Osteoblast (primary cell): ENCODE measurements around the gene HSD17B3. TPM values are rescaled to one million over a fixed set of nuclear protein-coding genes. Genes with fewer than 3 reads are reported as not detected.
"Not testable (repeated sequence)": the region's sequence is repeated elsewhere in the genome, so short reads cannot be mapped to it uniquely, and the experiment has no call there.

Experiments
- DNase-seq: peaks from one replicate; pipeline ENCODE4 v3.0.0; 2011; ENCODE audit warnings: low spot score, mixed read lengths; ENCODE audit not compliant: insufficient read length; ENCODE audit errors: missing footprints
- H2AFZ ChIP-seq: 2 replicates; pipeline ENCODE4 v1.6.0; 2011; ENCODE audit warnings: mild to moderate bottlenecking, low read length
- H3K27ac ChIP-seq: 2 replicates; pipeline ENCODE4 v1.5.1; 2011; ENCODE audit warnings: mild to moderate bottlenecking, low read depth, low read length, moderate library complexity
- H3K27me3 ChIP-seq: 2 replicates; pipeline ENCODE4 v1.6.0; 2012; ENCODE audit warnings: mild to moderate bottlenecking, control low read depth, inconsistent platforms, low read length, moderate library complexity; ENCODE audit not compliant: insufficient read depth
- H3K36me3 ChIP-seq: 2 replicates; pipeline ENCODE4 v1.5.1; 2011; ENCODE audit warnings: mild to moderate bottlenecking, low read length, control low read depth, moderate library complexity; ENCODE audit not compliant: insufficient read depth
- H3K4me1 ChIP-seq: 2 replicates; pipeline ENCODE4 v1.5.1; 2011; ENCODE audit warnings: mild to moderate bottlenecking, low read length, control low read depth, moderate library complexity; ENCODE audit not compliant: insufficient read depth
- H3K4me2 ChIP-seq: 2 replicates; pipeline ENCODE4 v1.6.0; 2011; ENCODE audit warnings: mild to moderate bottlenecking, low read length; ENCODE audit not compliant: insufficient read depth
- H3K4me3 ChIP-seq: fragments of 200-600 bp; sonication (generic); 3 replicates; pipeline ENCODE4 v1.5.1; 2012; ENCODE audit warnings: mild to moderate bottlenecking, low read length, inconsistent platforms; ENCODE audit not compliant: insufficient read depth
- H3K79me2 ChIP-seq: 2 replicates; pipeline ENCODE4 v1.6.0; 2012; ENCODE audit warnings: mild to moderate bottlenecking, low read length, control low read depth, inconsistent platforms; ENCODE audit not compliant: insufficient read depth
- H3K9me3 ChIP-seq: 2 replicates; pipeline ENCODE4 v1.5.1; 2011; ENCODE audit warnings: low read depth, low read length, control low read depth
- H4K20me1 ChIP-seq: 2 replicates; pipeline ENCODE4 v1.6.0; 2012; ENCODE audit warnings: mild to moderate bottlenecking, low read length, control low read depth; ENCODE audit not compliant: insufficient read depth
- CTCF ChIP-seq: IDR thresholded peaks from 2 replicates; pipeline ENCODE4 v1.5.1; 2011; ENCODE audit warnings: mild to moderate bottlenecking, low read depth, low read length, moderate library complexity; ENCODE audit errors: extremely low read depth
- total RNA-seq: library from RNA; depleted of rRNA; stranded (reverse); fragments of >200 nt; gene quantifications from 2 replicates; pipeline ENCODE4 v1.2.3, GENCODE V29; 2012

Gene HSD17B3
- total RNA-seq, 1 donor: under 0.01 TPM

DNA sequence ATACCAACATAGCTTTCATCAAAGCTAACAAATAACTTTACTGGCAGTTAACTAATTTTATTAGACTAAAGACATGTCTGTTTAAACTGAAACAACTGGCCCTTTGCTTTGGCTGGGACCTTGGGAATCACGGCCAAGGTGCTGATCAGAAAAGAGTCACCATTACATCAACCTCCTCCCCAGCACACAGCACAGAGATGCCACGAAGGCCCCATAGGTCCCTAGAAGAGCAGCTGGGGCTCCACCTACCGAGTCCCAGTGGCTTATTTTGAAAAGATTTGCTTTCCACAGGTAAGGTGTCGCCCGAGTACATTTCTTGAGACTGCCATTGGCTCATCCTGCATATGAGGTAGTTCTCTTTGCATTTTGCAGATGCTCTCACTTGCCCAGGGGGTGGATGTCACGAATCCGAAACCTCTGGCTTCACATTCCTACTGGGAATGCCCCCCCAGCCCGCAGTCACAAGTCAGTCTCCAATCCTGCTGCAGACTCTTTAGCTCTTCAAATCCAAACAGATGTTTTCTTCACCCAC lies 18.8 kb upstream of the HSD17B3 start:
- H4K20me1 ChIP-seq: no peaks in the 10 kb centered on the region
- TF ChIP-seq CTCF: no peak
- H3K4me1 ChIP-seq: no peaks in the 10 kb centered on the region
- H3K9me3 ChIP-seq: no peaks in the 10 kb centered on the region
- no peaks in the 10 kb centered on the region for H3K27me3 ChIP-seq
- no peak overlapping the region for H2AFZ ChIP-seq
- H3K79me2 ChIP-seq: no peaks in the 10 kb centered on the region
- no peak for DNase-seq
- no peak overlapping the region for H3K4me3 ChIP-seq
- no peak overlapping the region for H3K4me2 ChIP-seq
- H3K36me3 ChIP-seq: peaks cover 5% of the 10 kb centered on the region
- H3K27ac ChIP-seq: no peak overlapping the region

DNA sequence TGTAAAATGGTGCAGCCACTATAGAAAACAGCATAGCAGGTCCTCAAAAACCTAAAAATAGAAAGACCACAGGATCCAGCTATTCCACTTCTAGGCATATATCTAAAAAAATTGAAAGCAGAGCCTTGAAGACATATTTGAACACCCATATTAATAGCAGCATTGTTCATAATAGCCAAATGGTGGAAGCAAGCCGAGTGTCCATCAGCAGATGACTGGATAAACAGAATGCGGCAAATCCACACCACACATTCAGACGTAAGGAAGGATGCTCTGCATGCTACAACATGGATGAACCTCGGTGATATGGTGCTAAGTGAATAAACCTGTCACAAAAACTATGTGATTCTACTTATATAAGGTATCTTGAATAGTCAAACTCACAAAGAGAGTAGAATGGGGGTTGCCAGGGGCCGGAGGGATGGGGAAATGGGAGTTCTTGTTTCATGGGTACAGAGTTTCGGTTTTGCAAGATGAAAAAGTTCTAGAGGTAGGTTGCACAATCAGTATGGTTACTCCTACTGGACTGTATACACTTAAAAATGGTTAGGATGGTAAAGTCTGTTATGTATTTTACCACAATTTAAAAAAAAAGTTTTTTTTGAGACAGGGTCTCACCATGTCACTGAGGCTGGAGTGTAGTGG lies 17.1 kb upstream of the HSD17B3 start:
- H3K4me3 ChIP-seq: no peak overlapping the region
- no peak overlapping the region for H3K27ac ChIP-seq
- DNase-seq: no peak
- no peaks in the 10 kb centered on the region for H4K20me1 ChIP-seq
- no peaks in the 10 kb centered on the region for H3K4me1 ChIP-seq
- H3K79me2 ChIP-seq: no peaks in the 10 kb centered on the region
- peaks cover 5% of the 10 kb centered on the region for H3K36me3 ChIP-seq
- TF ChIP-seq CTCF: no peak
- H3K27me3 ChIP-seq: no peaks in the 10 kb centered on the region
- no peak overlapping the region for H2AFZ ChIP-seq
- no peak overlapping the region for H3K4me2 ChIP-seq
- no peaks in the 10 kb centered on the region for H3K9me3 ChIP-seq

DNA sequence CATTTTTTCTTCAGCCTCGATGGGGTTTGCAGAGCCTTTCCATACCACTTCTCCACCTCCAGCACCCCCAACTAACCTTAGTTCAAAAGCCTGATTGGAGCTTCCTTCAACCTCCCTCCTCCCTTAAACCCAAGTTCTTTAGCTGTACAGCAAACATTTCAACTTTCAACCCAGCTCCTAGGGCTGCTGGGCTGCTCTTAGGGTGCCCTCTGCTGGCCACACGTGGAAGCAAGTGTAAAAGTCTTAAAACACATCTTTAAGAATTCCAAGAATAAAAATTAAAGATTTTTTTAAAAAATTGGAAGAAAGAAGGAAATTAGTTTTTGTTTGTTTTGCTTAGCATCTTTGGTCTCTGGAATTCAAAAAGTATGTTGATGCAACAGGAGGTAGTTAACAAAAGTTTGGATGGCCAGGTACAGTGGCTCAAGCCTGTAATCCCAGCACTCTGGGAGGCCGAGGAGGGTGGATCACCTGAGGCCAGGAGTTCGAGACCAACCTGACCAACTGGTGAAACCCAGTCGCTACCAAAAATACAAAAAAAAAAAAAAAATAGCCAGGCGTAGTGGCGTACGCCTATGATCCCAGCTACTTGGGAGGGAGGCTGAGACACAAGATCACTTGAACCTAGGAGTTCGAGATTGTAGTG lies 15.5 kb upstream of the HSD17B3 start:
- H4K20me1 ChIP-seq: no peaks in the 10 kb centered on the region
- peaks cover 3% of the 10 kb centered on the region for H3K9me3 ChIP-seq
- no peak overlapping the region for H3K4me2 ChIP-seq
- peak; percentile 83 for DNase-seq
- H2AFZ ChIP-seq: no peak overlapping the region
- no peak overlapping the region for H3K4me3 ChIP-seq
- no peaks in the 10 kb centered on the region for H3K4me1 ChIP-seq
- peaks cover 5% of the 10 kb centered on the region for H3K36me3 ChIP-seq
- H3K27ac ChIP-seq: no peak overlapping the region
- peak; percentile 95 for TF ChIP-seq CTCF
- no peaks in the 10 kb centered on the region for H3K79me2 ChIP-seq
- no peaks in the 10 kb centered on the region for H3K27me3 ChIP-seq

DNA sequence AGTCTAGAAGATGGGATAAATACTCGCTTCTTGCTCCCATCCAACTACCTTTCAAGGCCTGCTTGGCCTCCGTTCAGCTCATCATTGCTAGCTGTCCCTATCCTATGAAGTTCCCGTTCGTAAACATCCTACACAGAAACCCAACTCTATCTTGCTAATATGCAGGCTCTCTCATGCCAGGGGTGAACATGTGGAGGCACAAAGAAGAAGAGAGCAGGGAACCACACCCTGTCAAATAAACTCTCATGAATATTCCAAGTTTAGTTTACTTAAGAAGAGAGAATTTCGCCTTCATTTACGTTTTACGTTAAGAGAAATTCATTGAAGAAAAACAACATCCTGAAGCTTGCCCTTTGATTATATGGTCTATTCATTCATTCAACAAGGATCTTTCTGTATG lies 7.9 kb upstream of the HSD17B3 start:
- no peak overlapping the region for H2AFZ ChIP-seq
- no peak for DNase-seq
- no peaks in the 10 kb centered on the region for H3K27me3 ChIP-seq
- no peak overlapping the region for H3K4me2 ChIP-seq
- H3K79me2 ChIP-seq: no peaks in the 10 kb centered on the region
- H3K4me1 ChIP-seq: no peaks in the 10 kb centered on the region
- H3K9me3 ChIP-seq: peaks cover 3% of the 10 kb centered on the region
- TF ChIP-seq CTCF: no peak
- H3K4me3 ChIP-seq: no peak overlapping the region
- no peaks in the 10 kb centered on the region for H4K20me1 ChIP-seq
- H3K27ac ChIP-seq: no peak overlapping the region
- no peaks in the 10 kb centered on the region for H3K36me3 ChIP-seq

GRCh38 chr9:96306958-96307357 lies 5.0 kb upstream of the HSD17B3 start:
- not testable (repeated sequence) for H3K9me3 ChIP-seq, H3K4me3 ChIP-seq, H3K27ac ChIP-seq, H4K20me1 ChIP-seq, H3K27me3 ChIP-seq, H3K36me3 ChIP-seq, H3K4me2 ChIP-seq, DNase-seq, H3K79me2 ChIP-seq, H3K4me1 ChIP-seq, H2AFZ ChIP-seq
